ENCODE results near the gene ATM.

DNA sequence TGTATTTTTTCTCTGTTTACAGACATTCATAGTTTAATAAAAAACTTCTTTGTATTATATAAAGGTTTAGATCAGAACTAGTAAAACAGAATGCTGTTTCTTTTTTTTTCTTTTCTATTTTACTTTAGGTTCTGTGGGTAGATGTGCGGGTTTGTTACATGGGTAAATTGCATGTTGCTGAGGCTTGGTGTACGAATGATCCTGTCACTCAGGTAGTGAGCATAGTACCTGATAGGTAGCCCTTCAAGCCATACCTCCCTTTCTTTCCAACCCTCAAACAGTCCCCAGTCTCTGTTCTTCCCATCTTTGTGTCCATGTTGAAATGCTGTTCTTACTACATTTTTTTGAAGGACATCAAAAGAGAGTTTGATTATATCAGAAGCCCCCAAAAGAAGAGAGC, 3.2 kb downstream of the ATM start:
- TF ChIP-seq POLR2A (IDR thresholded peaks at IDR 0.05; ENCODE audit: low read depth), result no peak
- TF ChIP-seq, protein P1, sequence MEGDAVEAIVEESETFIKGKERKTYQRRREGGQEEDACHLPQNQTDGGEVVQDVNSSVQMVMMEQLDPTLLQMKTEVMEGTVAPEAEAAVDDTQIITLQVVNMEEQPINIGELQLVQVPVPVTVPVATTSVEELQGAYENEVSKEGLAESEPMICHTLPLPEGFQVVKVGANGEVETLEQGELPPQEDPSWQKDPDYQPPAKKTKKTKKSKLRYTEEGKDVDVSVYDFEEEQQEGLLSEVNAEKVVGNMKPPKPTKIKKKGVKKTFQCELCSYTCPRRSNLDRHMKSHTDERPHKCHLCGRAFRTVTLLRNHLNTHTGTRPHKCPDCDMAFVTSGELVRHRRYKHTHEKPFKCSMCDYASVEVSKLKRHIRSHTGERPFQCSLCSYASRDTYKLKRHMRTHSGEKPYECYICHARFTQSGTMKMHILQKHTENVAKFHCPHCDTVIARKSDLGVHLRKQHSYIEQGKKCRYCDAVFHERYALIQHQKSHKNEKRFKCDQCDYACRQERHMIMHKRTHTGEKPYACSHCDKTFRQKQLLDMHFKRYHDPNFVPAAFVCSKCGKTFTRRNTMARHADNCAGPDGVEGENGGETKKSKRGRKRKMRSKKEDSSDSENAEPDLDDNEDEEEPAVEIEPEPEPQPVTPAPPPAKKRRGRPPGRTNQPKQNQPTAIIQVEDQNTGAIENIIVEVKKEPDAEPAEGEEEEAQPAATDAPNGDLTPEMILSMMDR (IDR thresholded peaks at IDR 0.05), result no peak
